22Rv1 (cell line): ENCODE data around the gene OTX2.

Source experiments
- H3K27ac ChIP-seq: fragments of 450-650 bp; 2 replicates; pipeline ENCODE4 v1.5.1; 2017
- CTCF ChIP-seq: fragments of 450-650 bp; IDR thresholded peaks from 2 replicates; pipeline ENCODE4 v1.5.1; 2017; ENCODE audit warnings: mild to moderate bottlenecking
- ZFX ChIP-seq: fragments of 450-650 bp; IDR thresholded peaks from 2 replicates; pipeline ENCODE4 v1.6.1; 2017; ENCODE audit warnings: antibody characterized with exemption, borderline replicate concordance

OTX2 gene

DNA sequence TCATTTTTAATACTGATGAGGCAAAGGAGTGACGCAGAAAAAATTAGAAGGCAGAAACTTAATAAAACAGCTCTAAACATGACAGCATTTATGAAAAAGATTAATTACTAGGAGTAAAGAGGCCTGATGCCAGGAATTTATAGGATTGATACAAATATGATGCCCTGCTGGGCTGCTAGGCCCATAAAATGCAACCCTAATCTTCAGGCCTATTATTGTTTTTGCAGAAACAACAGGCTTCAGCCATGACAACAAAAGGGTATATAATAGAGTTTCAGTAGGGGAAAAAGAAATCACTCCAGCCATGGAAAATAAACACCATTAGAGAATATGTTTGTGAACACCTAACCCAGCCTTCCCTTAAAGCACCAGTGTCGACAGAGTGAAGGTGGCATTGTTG, 50.6 kb downstream of the OTX2 start:
- TF ChIP-seq ZFX (no peak), CTCF (no peak)
- H3K27ac ChIP-seq = no peak overlapping the region

DNA sequence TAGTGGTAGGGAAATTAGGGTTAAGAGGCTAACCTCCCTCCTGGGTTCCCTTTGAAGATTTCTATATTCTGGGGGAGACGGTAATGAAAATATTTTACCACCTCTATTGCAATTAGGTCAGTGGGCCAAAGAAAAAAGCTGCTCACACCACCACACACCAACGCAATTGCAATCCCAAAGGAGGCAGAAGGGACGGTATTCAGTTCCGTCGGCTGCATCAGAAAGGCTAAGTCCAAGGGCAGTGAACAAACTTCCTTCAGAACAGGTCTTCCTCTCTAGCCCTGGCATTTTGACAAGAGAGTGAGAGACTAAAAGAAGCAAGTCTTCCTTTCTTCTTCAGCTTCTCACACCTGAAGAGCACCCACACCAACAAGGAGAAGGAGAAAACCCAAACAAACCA, 51.2 kb downstream of the OTX2 start:
- no peak overlapping the region for H3K27ac ChIP-seq
- no peak for TF ChIP-seq ZFX
- TF ChIP-seq CTCF = no peak

DNA sequence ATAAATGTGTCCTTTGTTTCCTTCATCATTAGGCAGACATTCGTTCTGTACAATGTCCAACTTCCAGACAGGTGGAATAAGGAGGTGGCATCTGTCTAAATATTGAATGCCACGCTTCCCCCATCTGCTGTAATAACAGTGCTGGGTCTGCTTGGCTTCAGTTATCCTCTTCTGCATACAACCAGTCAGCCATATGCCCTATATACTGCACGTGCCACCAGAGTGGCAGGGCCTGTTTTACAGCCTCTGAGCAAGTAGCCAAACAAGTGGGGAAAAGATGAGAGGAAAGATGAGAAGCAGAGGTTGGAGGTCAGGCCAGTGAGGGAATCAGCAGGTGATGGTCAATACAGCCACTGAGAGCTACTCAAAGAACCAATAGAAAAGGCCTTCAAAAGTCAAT, 55.4 kb downstream of the OTX2 start:
- TF ChIP-seq ZFX (no peak), CTCF (no peak)
- H3K27ac ChIP-seq = no peak overlapping the region

DNA sequence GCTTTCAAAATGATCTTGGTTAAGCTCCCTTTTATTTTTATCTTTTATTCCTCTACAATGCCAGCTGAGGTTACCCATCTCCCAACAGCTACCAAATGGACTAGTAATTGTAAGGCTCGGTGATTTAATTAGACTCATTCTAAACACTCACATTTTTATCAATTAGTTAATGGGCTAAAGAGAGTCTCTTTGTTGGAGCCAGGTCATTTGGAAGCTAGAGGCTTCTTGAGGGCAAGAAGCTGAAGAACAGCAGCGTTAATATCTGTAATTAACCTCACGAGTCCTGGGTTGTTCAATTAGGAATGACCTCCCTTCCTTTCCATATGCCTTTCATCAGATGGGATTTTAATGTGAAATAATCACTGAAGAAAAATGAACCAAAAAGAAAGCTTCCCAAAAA, 56.9 kb downstream of the OTX2 start:
- TF ChIP-seq CTCF (no peak), ZFX (no peak)
- H3K27ac ChIP-seq = no peak overlapping the region

- H3K27ac ChIP-seq = no peak overlapping the region
- TF ChIP-seq CTCF (no peak), ZFX (no peak)
Observed at GRCh38 chr14:56752428-56752827, 57.9 kb downstream of the OTX2 start.

- no peak for TF ChIP-seq CTCF
Observed at GRCh38 chr14:56751471-56751870, 58.8 kb downstream of the OTX2 start.

More at GRCh38 chr14:56751471-56751870, 58.8 kb downstream of the OTX2 start:
- no peak overlapping the region for H3K27ac ChIP-seq
